SK-N-SH (cell line): ENCODE results near the gene TRIML1. TPM values are rescaled to one million over a fixed set of nuclear protein-coding genes. Genes with fewer than 3 reads are reported as not detected.

Source experiments
- CTCF ChIA-PET: fragments of 300-600, 350-600 bp; formaldehyde crosslinking; extraction: SDS; loops from one replicate; lab custom pipeline; 2021; lab: Yijun Ruan, JAX
- POLR2A ChIA-PET: fragments of 350-600 bp; sonication (Branson Sonifier 250); formaldehyde crosslinking; extraction: SDS; loops from one replicate; lab custom pipeline; 2020; ENCODE audit warnings: antibody characterized with exemption, inconsistent platforms; lab: Yijun Ruan, JAX
- DNase-seq: peaks from one replicate; pipeline ENCODE4 v3.0.0; 2012
- H2AFZ ChIP-seq: fragments of 200-600 bp; sonication (generic); 2 replicates; pipeline ENCODE4 v1.8.1; 2016; ENCODE audit warnings: antibody characterized with exemption, mild to moderate bottlenecking, low read depth
- H3F3A ChIP-seq: fragments of 200-600 bp; sonication (generic); replicated peaks from 2 replicates; pipeline ENCODE3; 2016; ENCODE audit warnings: antibody characterized with exemption, mild to moderate bottlenecking; ENCODE audit not compliant: insufficient read depth
- H3K27ac ChIP-seq, 2 experiments: fragments of 200-500 bp in 1 of 2; fragments of 200-600 bp in 1 of 2; sonication (Bioruptor generic) in 1 of 2; sonication (generic), shearing (Covaris generic) in 1 of 2; 2 replicates each; pipeline versions ENCODE4 v1.5.1 to v1.6.1; 2014 to 2016; ENCODE audit warnings: low read depth in 2 of 2, inconsistent platforms in 1 of 2, low read length in 1 of 2, mild to moderate bottlenecking in 1 of 2, mixed read lengths in 1 of 2
- H3K27me3 ChIP-seq: fragments of 200-600 bp; sonication (generic), shearing (Covaris generic); 2 replicates; pipeline ENCODE4 v1.6.1; 2016; ENCODE audit warnings: mixed run types; ENCODE audit not compliant: insufficient read depth
- H3K36me3 ChIP-seq, 2 experiments: fragments of 200-500 bp in 1 of 2; fragments of 200-600 bp in 1 of 2; sonication (Bioruptor generic) in 1 of 2; sonication (generic) in 1 of 2; replicated peaks in 1 of 2; 2 replicates each; pipeline versions ENCODE3 to v1.5.1; 2014 to 2016; ENCODE audit warnings: low read length in 1 of 2, mild to moderate bottlenecking in 1 of 2; ENCODE audit not compliant: insufficient read depth in 2 of 2, control insufficient read depth in 1 of 2
- H3K4me1 ChIP-seq, 2 experiments: fragments of 200-500 bp in 1 of 2; fragments of 200-600 bp in 1 of 2; sonication (Bioruptor generic) in 1 of 2; sonication (generic), shearing (Covaris generic) in 1 of 2; 2 replicates each; pipeline versions ENCODE4 v1.5.1 to v1.6.1; 2014 to 2016; ENCODE audit warnings: low read depth in 1 of 2, low read length in 1 of 2, mixed run types in 1 of 2; ENCODE audit not compliant: insufficient read depth in 2 of 2, control insufficient read depth in 1 of 2
- H3K4me2 ChIP-seq: fragments of 200-600 bp; sonication (generic), shearing (Covaris generic); 2 replicates; pipeline ENCODE4 v1.6.1; 2017; ENCODE audit warnings: mixed run types
- H3K4me3 ChIP-seq, 2 experiments: fragments of 200-500 bp in 1 of 2; fragments of 200-600 bp in 1 of 2; sonication (Bioruptor generic) in 1 of 2; sonication (generic), shearing (Covaris generic) in 1 of 2; 2 replicates each; pipeline versions ENCODE4 v1.5.1 to v1.8.1; 2014 to 2016; ENCODE audit warnings: low read depth in 2 of 2, inconsistent platforms in 1 of 2, low read length in 1 of 2, mild to moderate bottlenecking in 1 of 2, mixed read lengths in 1 of 2, moderate library complexity in 1 of 2
- H3K79me2 ChIP-seq: fragments of 200-600 bp; sonication (generic); 2 replicates; pipeline ENCODE4 v1.8.1; 2017; ENCODE audit warnings: mild to moderate bottlenecking; ENCODE audit not compliant: insufficient read depth
- H3K9ac ChIP-seq: fragments of 200-600 bp; sonication (generic); 2 replicates; pipeline ENCODE4 v1.6.1; 2017; ENCODE audit warnings: mixed run types
- H3K9me2 ChIP-seq: fragments of 200-600 bp; sonication (generic); 2 replicates; pipeline ENCODE4 v1.6.1; 2017; ENCODE audit warnings: mixed run types
- H3K9me3 ChIP-seq: fragments of 200-600 bp; sonication (generic); 2 replicates; pipeline ENCODE4 v1.6.1; 2017; ENCODE audit warnings: mixed run types, mild to moderate bottlenecking, moderate library complexity
- H4K20me1 ChIP-seq: fragments of 200-600 bp; sonication (generic); 2 replicates; pipeline ENCODE4 v1.6.1; 2017; ENCODE audit warnings: mild to moderate bottlenecking, mixed run types; ENCODE audit not compliant: insufficient read depth
- ELF1 ChIP-seq: IDR thresholded peaks from 2 replicates; pipeline ENCODE4 v1.4.0; 2012
- EP300 ChIP-seq, 2 experiments: IDR thresholded peaks; 2 replicates each; pipeline versions ENCODE4 v1.4.0 to v1.6.1; 2012; ENCODE audit warnings: borderline replicate concordance in 1 of 2, low read depth in 1 of 2, low read length in 1 of 2
- EZH2phosphoT487 ChIP-seq: fragments of 200-600 bp; sonication (generic); IDR thresholded peaks from 2 replicates; pipeline ENCODE4 v1.6.1; 2017; ENCODE audit warnings: low read depth, mixed run types, mild to moderate bottlenecking, antibody characterized with exemption, moderate library complexity, borderline replicate concordance
- FOSL2 ChIP-seq: IDR thresholded peaks from 2 replicates; pipeline ENCODE4 v1.4.0; 2012; ENCODE audit warnings: low read depth, mild to moderate bottlenecking, moderate library complexity, borderline replicate concordance
- FOXM1 ChIP-seq: IDR thresholded peaks from 2 replicates; pipeline ENCODE4 v1.4.0; 2012; ENCODE audit warnings: low read depth, mild to moderate bottlenecking
- GATA2 ChIP-seq: sonication (generic); formaldehyde crosslinking; IDR thresholded peaks from 2 replicates; pipeline ENCODE4 v1.5.0; 2020; ENCODE audit warnings: mild to moderate bottlenecking, missing genetic modification reagents
- JUND ChIP-seq: IDR thresholded peaks from 2 replicates; pipeline ENCODE4 v1.4.0; 2012
- MEF2A ChIP-seq: IDR thresholded peaks from 2 replicates; pipeline ENCODE4 v1.4.0; 2012; ENCODE audit warnings: low read depth, borderline replicate concordance
- NRF1 ChIP-seq: IDR thresholded peaks from 2 replicates; pipeline ENCODE4 v1.6.1; 2012; ENCODE audit warnings: low read depth, mild to moderate bottlenecking, low read length
- PBX3 ChIP-seq: IDR thresholded peaks from 2 replicates; pipeline ENCODE4; 2012
- RAD21 ChIP-seq: IDR thresholded peaks from 2 replicates; pipeline ENCODE4 v1.6.1; 2012; ENCODE audit warnings: mild to moderate bottlenecking, low read length
- RCOR1 ChIP-seq: fragments of 150-350 bp; IDR thresholded peaks from 2 replicates; pipeline ENCODE4 v1.6.1; 2017; ENCODE audit warnings: antibody characterized with exemption, low read length
- TAF1 ChIP-seq: IDR thresholded peaks from 2 replicates; pipeline ENCODE4 v1.6.1; 2012; ENCODE audit warnings: low read depth, mild to moderate bottlenecking, low read length, moderate library complexity, borderline replicate concordance
- TEAD4 ChIP-seq: IDR thresholded peaks from 2 replicates; pipeline ENCODE4 v1.4.0; 2012; ENCODE audit warnings: mild to moderate bottlenecking, borderline replicate concordance; ENCODE audit not compliant: insufficient read depth
- USF2 ChIP-seq: fragments of 150-350 bp; IDR thresholded peaks from 2 replicates; pipeline ENCODE4 v1.6.1; 2017; ENCODE audit warnings: antibody characterized with exemption, low read length, low read depth, borderline replicate concordance
- YY1 ChIP-seq: IDR thresholded peaks from 2 replicates; pipeline ENCODE4 v1.4.0; 2012; ENCODE audit warnings: low read depth, mild to moderate bottlenecking
- WGBS: methylation state at CpG from one replicate; pipeline ENCODE4 v1.1.6; 2017; ENCODE audit warnings: low lambda C conversion rate; 5-methylcytosine and 5-hydroxymethylcytosine counted together
- polyA plus RNA-seq, 3 experiments: library from polyadenylated mRNA; depleted of rRNA; stranded (reverse); fragments of >200 nt; gene quantifications; 2 replicates each; pipeline ENCODE4 v1.2.3, GENCODE V29; 2012
- TF ChIP-seq, protein P1 (sequence below): fragments of 150-350 bp; IDR thresholded peaks from 2 replicates; pipeline ENCODE4 v1.6.1; 2016; ENCODE audit warnings: mild to moderate bottlenecking, low read depth, low read length
- TF ChIP-seq, protein P2 (sequence below): IDR thresholded peaks from 2 replicates; pipeline ENCODE4 v1.4.0; 2012; ENCODE audit warnings: low read depth, borderline replicate concordance
- TF ChIP-seq, protein P3 (sequence below): fragments of 200-600 bp; sonication (generic); IDR thresholded peaks from 2 replicates; pipeline ENCODE4 v1.6.1; 2017; ENCODE audit warnings: antibody characterized with exemption, mild to moderate bottlenecking, moderate library complexity

The TRIML1 gene
- polyA plus RNA-seq, 1 of the 3 experiments (the other 2 are of a cell fraction), result not detected

- CTCF ChIA-PET, result no interaction called here
- POLR2A ChIA-PET, result no interaction called here
- H3F3A ChIP-seq, result no peaks in the 10 kb centered on the region
Observed at GRCh38 chr4:188194421-188194820, 55.2 kb downstream of the TRIML1 start.

DNA sequence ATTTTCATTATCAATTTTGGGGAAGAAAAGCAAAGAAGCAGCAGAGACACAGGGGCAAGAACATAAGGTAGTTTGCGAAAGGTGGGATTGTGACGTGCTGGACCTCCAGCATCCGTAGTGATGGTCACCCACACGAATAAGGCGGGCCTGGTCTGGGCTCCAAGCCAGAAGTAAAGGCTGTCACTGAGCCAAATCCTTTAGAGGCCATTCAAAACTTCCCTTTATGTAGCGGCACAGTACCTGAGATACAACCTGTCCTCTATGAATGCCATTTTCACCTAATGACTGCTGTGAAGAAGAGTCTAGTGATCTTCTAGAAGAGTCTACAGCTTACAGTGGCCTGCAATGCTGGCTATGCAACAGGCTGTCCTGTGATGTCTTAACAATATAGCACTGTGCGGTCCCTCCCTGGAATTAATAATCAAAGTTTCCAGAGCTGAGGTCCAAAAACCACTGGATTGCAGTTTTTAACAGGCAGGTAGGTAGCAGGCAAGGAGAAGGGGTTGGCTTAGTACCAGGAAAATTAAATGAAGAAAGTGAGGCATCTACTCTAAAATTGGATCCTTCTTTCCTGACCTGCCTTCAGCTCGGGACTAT lies 56.2 kb downstream of the TRIML1 start:
- peak; percentile 23 for DNase-seq
- WGBS, result 35% methylated on average over 7 of the region's 8 CpGs
- POLR2A ChIA-PET, result no interaction called here
- Histone ChIP-seq H3K9me3 (no peaks in the 10 kb centered on the region), H2AFZ (no peak overlapping the region), H3K36me3 (no peaks in the 10 kb centered on the region), H3K4me1 (peaks cover 0 to 3% of the 10 kb centered on the region in 2 experiments; a peak in 2 of 4 replicates), H3K4me2 (no peak overlapping the region), H3F3A (no peaks in the 10 kb centered on the region), H3K79me2 (no peaks in the 10 kb centered on the region), H3K27ac (no peak overlapping the region), H3K9ac (no peak overlapping the region), H3K27me3 (no peaks in the 10 kb centered on the region), H3K4me3 (no peak overlapping the region), H4K20me1 (no peaks in the 10 kb centered on the region), H3K9me2 (no peaks in the 10 kb centered on the region)
- CTCF ChIA-PET, result no interaction called here
- TF ChIP-seq USF2 (no peak), ELF1 (no peak), YY1 (no peak), EP300 (IDR thresholded peaks at IDR 0.05; ENCODE audit: borderline replicate concordance in 1 of 2, low read depth in 1 of 2, low read length in 1 of 2) (no peak), MEF2A (no peak), JUND (no peak), FOSL2 (no peak), NRF1 (no peak), TAF1 (no peak)
- TF ChIP-seq, protein P1, sequence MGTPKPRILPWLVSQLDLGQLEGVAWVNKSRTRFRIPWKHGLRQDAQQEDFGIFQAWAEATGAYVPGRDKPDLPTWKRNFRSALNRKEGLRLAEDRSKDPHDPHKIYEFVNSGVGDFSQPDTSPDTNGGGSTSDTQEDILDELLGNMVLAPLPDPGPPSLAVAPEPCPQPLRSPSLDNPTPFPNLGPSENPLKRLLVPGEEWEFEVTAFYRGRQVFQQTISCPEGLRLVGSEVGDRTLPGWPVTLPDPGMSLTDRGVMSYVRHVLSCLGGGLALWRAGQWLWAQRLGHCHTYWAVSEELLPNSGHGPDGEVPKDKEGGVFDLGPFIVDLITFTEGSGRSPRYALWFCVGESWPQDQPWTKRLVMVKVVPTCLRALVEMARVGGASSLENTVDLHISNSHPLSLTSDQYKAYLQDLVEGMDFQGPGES, result no peak
- TF ChIP-seq, protein P2, sequence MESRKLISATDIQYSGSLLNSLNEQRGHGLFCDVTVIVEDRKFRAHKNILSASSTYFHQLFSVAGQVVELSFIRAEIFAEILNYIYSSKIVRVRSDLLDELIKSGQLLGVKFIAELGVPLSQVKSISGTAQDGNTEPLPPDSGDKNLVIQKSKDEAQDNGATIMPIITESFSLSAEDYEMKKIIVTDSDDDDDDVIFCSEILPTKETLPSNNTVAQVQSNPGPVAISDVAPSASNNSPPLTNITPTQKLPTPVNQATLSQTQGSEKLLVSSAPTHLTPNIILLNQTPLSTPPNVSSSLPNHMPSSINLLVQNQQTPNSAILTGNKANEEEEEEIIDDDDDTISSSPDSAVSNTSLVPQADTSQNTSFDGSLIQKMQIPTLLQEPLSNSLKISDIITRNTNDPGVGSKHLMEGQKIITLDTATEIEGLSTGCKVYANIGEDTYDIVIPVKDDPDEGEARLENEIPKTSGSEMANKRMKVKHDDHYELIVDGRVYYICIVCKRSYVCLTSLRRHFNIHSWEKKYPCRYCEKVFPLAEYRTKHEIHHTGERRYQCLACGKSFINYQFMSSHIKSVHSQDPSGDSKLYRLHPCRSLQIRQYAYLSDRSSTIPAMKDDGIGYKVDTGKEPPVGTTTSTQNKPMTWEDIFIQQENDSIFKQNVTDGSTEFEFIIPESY, result no peak

More at GRCh38 chr4:188194421-188194820, 55.2 kb downstream of the TRIML1 start:
- TF ChIP-seq RCOR1 (no peak), EP300 (IDR thresholded peaks at IDR 0.05; ENCODE audit: borderline replicate concordance in 1 of 2, low read depth in 1 of 2, low read length in 1 of 2) (no peak), MEF2A (no peak), PBX3 (no peak), FOSL2 (no peak), TAF1 (no peak), RAD21 (no peak), NRF1 (no peak), TEAD4 (no peak), GATA2 (no peak), EZH2phosphoT487 (no peak), FOXM1 (no peak)
- TF ChIP-seq, protein P3, sequence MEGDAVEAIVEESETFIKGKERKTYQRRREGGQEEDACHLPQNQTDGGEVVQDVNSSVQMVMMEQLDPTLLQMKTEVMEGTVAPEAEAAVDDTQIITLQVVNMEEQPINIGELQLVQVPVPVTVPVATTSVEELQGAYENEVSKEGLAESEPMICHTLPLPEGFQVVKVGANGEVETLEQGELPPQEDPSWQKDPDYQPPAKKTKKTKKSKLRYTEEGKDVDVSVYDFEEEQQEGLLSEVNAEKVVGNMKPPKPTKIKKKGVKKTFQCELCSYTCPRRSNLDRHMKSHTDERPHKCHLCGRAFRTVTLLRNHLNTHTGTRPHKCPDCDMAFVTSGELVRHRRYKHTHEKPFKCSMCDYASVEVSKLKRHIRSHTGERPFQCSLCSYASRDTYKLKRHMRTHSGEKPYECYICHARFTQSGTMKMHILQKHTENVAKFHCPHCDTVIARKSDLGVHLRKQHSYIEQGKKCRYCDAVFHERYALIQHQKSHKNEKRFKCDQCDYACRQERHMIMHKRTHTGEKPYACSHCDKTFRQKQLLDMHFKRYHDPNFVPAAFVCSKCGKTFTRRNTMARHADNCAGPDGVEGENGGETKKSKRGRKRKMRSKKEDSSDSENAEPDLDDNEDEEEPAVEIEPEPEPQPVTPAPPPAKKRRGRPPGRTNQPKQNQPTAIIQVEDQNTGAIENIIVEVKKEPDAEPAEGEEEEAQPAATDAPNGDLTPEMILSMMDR, result no peak
- TF ChIP-seq, all 33 proteins: peak for 0
- 37% methylated on average over 5 of the region's 5 CpGs for WGBS
- Histone ChIP-seq H3K9me3 (no peaks in the 10 kb centered on the region), H3K27ac (no peak overlapping the region), H3K9me2 (no peaks in the 10 kb centered on the region), H3K4me2 (no peak overlapping the region), H2AFZ (no peak overlapping the region), H3K4me1 (peaks cover 0 to 3% of the 10 kb centered on the region in 2 experiments; a peak in 2 of 4 replicates), H3K36me3 (no peaks in the 10 kb centered on the region), H3K9ac (no peak overlapping the region), H3K79me2 (no peaks in the 10 kb centered on the region), H4K20me1 (no peaks in the 10 kb centered on the region), H3K27me3 (no peaks in the 10 kb centered on the region), H3K4me3 (no peak overlapping the region)
- DNase-seq, result no peak
